GM19468 (cell line): ENCODE measurements around the gene PRR19.

Source experiments
- ATAC-seq: cut with Tn5 transposase; IDR thresholded peaks from one replicate; pipeline ENCODE4 v1.9.1; 2021; ENCODE audit warnings: mild to moderate bottlenecking, moderate library complexity, moderate number of reproducible peaks; ENCODE audit not compliant: unreplicated experiment; ENCODE audit errors: extremely low read depth

Gene PRR19

DNA sequence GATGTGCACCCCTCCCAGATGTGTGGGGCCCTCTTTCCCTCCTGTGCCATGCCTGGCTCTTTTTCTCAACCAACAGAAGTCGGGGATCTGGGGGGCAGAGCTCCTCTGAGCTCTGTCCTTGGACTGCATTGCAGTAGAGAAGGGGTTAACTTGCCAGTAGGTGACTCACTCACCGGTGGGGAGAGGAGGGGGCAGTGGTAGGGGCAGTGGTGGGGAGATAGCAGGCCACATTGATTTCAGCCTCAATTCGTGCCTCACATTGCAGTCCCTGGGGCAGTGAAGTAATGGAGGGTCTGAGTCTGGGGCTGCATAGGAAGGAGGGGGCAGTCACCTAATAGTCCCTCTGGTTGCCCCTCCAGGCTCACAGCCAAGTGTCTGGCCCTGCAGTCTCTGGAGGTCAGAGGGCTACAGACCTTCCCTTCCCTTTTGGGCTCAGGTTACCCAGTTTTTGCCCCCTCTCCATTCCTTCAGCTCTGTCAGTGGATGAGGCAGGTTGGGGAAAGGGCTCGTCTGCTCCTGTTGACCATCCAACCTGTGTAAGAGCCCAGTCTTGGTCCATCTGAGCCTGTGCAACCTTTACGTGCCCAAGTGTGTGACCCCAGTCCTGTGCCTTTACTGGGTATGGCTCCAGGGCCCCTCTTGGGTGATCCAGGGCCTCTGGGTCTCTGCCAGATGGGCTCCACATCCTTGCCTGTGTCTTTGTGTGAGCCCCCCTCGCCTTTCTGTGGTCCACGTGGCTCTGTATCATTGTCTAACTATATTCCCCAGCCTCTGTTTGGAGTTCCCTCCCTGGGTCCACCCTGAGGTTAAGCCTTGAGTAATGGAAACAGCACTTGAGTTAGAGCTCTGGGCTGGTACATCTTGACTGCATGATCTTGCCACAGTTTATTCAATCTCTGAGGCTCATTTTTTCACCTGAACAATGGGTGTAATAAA lies 19.8 kb upstream of the PRR19 start:
- no peak for ATAC-seq

DNA sequence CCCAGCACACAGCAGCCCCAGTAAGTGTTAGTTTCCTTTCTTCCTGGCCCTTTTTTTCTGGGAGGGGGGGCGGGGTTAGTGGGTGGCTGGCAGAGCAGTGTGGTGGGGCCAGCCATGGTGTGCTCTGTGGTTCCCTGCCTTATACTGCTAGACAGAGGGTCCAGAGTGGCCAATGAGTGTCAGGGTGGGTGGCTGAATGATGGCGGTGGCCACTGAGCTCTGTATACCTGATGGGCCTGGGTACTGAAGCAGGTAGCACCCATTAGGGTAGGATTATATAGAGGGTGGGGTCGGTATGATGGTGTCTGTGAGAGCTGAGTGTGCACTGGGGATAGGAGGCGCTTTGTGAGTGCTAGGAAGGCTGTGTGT lies 19.1 kb upstream of the PRR19 start:
- no peak for ATAC-seq

DNA sequence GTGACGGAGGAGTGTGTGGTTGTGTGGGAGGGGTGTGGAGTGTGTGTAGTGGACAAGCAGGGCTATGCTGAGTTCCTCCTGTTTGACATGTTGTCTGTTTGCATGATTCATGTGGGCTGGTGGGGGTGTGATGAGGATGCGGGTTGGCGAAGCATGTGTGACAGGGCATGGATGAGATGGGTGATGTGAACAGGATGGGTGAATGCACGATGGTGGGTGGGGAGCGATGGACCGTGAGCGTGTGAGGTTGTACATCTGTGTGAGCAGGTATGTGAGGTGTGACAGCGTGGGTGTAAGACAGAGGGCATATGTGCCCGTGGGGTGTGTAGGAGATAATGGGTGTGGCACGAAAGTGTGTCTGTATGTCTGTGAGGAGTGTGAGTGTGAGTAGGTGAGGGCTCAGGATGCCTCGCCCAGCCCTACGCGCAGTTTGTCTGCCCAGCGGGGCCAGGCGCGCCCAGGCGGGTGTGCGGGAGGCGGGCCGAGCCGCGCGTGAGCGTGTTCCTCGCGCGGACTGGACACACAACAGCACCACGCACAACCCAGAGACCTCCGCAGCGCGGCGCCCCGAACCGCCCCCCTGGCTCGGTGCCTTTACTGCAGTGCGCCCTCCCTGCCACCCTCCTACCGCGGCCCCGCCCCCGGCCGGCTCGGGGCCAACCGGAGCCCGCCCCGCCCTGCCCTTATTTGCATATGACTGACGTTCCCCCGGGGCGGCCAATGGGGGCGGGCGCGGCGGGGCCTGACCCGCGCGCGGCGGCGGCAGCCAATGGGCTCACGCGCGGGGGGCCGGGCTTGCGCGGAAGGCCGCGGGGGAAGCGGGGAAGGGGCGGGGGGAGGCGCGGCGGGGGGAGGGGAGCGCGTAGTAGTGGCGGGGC lies 18.5 kb upstream of the PRR19 start:
- ATAC-seq: peak; percentile 44

DNA sequence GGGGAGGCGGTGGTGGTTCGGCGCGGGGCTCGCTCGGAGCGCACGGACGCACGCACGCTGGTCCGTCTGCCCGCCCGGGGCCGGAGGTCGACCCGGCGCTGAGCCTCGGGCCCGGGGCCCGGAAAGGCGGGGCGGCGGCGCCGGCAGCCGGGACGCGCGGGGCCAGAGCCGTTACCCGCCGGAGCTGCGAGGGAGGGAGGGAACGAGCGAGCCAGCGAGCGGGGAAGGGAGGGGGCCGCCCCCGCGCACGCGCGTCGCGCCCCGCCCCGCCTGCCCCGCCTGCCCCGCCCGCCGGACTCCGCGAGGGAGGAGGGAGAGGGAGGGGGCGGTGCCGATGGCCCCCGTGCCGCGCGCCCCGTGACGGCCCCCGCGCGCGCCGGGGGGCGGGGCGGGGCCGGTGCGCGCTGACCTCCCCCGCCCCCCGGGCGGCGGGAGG lies 17.8 kb upstream of the PRR19 start:
- peak; percentile 1 for ATAC-seq

DNA sequence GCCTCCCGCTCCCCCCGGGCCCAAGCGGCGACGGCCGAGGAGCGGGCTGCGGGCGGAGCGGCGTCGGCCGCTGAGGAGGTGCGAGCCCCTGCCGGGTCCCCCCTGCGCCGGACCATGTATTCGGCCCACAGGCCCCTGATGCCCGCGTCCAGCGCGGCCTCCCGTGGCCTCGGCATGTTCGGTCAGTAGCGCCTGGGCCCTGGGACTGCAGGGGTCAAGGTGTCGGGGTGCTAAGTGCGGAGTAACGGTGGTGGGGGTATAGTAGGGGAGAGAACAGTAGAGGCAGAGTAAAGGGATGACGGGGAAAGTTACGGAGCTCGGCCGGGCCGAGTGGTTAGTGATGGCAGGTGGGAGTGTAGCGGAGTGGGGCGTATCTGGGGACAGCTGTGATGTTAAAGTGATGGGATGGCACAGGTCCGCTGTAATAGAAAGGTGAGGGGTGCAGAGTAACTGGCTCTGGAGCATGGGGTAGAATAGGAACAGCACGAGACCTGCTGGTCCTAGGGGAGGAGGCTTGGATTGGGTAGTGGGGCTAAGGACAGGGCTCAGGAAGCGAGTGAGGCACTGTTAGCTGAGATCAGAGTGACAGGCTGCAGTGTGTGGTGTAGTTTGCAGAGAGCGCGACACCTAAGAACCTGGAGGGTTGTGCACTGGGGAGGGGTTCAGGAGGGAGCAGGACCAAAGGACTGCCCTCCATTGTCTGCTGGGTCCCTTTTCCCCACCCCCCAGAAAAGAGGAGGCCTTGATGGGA lies 17.2 kb upstream of the PRR19 start:
- ATAC-seq: no peak

DNA sequence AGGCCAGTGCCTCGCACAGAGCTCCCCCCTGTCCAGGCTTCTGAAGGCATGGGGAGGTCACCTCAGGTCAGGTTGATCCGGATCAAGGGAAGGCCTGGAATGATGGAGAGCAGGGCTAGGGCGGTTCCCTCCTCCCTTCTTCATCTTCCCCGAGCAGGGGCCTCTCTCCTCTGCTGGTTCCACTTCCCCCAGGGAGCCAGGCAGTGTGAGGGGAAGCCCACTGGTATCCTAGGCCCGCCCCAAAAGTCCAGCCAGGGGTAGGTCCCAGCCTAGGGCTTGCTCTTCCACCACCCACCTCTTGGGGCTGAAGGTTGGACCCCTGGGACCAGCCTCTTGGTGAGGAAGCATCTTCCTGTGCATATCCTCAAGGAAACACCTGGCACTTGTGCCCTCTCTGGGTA lies 16.4 kb upstream of the PRR19 start:
- ATAC-seq: no peak

DNA sequence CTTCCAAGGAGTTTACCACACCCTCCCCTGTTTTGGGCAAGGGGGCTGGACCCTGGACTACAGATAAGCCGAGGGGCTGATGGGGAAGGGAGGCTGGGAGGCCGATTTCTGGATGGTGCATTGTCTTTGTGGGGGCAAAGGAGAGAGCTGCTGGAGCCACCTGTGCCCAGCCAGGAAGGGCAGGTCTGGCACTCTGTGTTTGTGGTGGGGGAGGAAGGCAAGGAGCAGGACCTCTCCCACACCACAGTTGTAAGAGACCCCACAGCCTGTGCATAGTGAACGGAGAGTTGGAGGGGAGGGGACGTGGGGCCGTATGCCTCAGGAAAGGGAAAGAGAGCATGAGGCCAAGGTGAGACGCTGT lies 16.0 kb upstream of the PRR19 start:
- ATAC-seq: no peak

DNA sequence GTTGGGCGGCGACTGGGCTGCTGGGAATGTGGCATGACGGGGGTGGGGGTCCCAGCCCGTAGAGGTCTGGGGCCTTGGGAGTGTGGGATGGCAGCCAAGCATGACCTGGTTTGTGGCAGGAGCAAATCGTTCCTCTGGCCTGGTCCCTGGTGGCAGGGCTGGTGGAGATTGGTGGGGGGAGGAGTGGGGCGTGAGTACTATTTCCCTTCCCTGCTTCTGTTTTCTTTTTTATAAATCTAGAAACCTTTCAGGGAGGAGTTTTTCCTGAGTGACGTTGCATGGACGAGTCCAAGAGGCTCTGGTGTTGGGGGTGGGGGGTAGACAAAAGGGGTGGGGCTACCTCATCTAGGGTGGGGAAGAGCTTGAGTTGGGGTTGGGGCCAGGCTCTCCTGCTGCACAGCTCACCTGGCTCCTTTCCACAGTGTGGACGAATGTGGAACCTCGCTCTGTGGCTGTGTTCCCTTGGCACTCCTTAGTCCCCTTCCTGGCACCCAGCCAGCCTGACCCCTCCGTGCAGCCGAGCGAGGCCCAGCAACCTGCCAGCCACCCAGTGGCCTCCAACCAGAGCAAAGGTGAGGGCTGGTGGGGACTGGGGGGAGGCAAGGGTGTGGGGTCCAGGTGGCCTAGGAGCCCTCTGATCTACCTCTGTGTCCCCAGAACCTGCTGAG lies 15.4 kb upstream of the PRR19 start:
- no peak for ATAC-seq

DNA sequence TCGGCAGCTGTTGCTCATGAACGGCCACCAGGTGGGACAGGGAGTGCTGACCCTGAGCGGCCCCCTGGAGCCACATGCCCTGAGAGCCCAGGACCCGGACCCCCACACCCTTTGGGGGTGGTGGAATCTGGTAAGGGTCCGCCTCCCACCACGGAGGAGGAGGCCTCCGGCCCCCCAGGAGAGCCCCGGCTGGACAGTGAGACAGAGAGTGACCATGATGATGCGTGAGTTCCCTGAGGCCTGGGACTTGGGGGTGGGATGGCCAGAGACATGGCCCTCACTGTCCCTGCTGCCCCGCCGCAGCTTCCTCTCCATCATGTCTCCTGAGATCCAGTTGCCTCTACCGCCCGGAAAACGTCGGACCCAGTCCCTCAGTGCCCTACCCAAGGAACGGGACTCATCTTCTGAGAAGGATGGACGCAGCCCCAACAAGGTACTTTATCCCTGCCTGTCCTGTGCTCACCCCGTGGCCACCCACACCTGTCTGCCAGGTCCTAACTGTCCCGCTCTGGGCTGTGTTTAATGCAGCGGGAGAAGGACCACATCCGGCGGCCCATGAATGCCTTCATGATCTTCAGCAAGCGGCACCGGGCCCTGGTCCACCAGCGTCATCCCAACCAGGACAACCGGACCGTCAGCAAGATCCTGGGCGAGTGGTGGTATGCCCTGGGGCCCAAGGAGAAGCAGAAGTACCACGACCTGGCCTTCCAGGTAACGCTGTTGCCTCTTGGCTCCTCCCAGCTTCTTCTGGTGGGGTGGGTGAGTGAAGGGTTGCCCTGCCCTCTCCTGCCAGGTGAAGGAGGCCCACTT lies 14.7 kb upstream of the PRR19 start:
- ATAC-seq: no peak

DNA sequence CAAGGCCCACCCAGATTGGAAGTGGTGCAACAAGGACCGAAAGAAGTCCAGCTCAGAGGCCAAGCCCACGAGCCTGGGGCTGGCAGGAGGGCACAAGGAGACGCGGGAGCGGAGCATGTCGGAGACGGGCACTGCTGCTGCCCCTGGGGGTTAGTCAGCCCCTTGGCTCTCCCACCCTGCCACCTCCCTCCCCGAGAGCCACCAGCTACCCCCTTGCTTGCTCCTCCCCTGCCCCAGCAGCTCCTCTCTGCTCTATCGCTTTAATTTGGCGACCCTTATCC lies 14.2 kb upstream of the PRR19 start:
- no peak for ATAC-seq

DNA sequence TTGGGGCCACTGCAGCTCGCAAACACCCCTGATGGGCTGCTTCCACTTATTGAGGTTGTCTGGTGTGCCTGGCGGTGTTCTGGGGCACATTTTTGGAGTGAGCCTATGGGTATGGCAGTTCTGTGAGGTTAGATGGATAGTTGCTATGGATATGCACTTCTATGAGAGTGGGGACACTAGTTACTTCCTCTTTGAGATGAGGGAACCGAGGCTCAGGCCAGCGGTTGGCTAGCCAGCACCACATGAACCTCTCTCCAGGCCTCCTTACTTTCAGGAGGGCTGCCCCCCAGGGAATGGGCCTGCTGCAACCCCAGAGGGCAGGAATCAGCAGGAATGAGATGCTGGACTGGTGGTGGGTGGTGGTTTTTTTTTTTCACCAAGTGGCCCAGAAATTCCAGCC lies 13.5 kb upstream of the PRR19 start:
- no peak for ATAC-seq

DNA sequence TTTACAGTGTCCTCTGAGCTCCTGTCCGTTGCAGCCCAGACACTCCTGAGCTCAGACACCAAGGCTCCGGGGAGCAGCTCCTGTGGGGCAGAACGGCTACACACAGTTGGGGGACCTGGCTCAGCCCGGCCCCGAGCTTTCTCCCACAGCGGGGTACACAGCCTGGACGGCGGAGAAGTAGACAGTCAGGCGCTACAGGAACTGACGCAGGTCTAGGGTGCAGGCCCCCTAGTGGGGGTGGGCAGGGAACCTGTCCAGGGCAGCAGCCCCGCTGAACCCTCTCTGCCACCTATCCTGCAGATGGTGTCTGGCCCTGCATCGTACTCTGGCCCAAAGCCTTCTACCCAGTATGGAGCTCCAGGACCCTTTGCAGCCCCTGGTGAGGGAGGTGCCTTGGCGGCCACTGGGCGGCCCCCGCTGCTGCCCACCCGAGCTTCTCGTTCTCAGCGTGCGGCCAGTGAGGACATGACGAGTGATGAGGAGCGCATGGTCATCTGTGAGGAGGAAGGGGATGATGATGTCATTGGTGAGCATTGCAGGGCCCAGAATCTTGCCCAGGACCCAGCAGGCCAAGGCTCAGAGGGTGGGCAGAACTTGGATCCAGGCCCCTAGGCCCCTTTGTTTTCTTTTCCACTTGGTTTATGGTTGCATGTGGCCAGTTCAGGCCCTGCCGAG lies 12.9 kb upstream of the PRR19 start:
- no peak for ATAC-seq

DNA sequence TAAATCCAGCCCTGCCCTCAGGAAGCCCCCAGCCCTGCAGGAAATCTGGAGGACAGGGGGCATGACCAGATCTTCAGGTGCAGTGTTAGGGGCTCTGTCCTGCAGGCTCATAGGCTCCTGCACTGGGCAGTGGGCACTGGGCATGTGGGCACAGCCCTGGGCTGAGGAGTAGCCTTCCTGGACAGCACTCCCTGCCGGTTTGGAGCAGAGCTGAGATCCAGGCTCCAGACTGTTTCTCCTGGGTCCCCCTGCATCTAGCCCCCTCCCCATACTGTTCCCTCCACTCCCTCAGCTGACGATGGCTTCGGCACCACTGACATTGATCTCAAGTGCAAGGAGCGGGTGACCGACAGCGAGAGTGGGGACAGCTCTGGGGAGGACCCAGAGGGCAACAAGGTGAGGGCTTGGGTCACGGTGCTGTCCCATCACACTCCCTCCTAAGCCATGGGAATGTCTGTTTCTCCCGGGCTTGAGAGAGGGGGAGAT lies 12.3 kb upstream of the PRR19 start:
- no peak for ATAC-seq

DNA sequence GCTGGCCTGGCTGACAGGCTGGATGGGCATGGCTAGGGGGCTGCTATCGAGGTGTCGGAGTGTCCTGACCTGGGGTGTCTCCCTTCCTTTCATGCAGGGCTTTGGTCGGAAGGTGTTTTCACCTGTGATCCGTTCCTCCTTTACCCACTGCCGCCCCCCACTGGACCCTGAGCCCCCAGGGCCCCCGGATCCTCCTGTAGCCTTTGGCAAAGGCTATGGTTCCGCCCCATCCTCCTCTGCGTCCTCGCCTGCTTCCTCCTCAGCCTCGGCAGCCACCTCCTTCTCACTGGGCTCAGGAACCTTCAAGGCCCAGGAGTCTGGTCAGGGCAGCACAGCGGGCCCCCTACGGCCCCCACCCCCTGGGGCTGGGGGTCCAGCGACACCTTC lies 11.8 kb upstream of the PRR19 start:
- no peak for ATAC-seq

DNA sequence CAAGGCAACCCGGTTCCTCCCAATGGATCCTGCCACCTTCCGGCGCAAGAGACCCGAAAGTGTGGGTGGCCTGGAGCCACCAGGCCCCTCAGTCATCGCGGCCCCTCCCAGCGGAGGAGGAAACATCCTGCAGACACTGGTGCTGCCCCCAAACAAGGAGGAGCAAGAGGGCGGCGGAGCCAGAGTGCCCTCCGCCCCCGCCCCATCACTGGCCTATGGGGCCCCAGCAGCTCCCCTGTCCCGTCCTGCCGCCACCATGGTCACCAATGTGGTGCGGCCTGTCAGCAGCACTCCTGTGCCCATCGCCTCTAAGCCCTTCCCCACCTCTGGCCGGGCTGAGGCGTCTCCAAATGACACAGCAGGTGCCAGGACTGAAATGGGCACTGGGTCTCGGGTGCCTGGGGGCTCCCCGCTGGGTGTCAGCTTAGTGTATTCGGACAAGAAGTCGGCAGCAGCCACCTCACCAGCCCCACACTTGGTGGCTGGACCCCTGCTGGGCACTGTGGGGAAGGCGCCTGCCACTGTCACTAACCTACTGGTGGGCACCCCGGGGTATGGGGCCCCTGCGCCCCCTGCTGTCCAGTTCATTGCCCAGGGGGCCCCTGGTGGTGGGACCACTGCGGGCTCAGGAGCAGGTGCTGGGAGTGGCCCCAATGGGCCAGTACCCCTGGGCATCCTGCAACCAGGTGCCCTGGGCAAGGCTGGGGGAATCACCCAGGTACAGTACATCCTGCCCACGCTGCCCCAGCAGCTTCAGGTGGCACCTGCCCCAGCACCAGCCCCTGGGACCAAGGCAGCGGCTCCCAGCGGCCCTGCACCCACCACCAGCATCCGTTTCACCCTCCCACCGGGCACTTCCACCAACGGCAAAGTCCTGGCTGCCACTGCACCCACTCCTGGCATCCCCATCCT lies 11.2 kb upstream of the PRR19 start:
- no peak for ATAC-seq

DNA sequence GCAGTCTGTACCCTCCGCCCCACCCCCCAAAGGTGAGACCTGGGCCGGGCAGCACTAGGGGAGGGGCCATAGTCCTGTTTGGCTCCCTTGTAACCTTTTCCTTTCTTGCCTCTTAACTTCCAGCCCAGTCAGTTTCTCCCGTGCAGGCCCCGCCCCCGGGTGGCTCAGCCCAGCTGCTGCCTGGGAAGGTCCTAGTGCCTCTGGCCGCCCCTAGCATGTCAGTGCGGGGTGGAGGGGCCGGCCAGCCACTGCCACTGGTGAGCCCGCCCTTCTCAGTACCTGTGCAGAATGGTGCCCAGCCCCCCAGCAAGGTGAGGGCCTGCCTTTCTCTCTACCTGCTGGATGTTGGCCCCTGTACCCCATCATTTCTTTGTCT lies 10.5 kb upstream of the PRR19 start:
- ATAC-seq: no peak

DNA sequence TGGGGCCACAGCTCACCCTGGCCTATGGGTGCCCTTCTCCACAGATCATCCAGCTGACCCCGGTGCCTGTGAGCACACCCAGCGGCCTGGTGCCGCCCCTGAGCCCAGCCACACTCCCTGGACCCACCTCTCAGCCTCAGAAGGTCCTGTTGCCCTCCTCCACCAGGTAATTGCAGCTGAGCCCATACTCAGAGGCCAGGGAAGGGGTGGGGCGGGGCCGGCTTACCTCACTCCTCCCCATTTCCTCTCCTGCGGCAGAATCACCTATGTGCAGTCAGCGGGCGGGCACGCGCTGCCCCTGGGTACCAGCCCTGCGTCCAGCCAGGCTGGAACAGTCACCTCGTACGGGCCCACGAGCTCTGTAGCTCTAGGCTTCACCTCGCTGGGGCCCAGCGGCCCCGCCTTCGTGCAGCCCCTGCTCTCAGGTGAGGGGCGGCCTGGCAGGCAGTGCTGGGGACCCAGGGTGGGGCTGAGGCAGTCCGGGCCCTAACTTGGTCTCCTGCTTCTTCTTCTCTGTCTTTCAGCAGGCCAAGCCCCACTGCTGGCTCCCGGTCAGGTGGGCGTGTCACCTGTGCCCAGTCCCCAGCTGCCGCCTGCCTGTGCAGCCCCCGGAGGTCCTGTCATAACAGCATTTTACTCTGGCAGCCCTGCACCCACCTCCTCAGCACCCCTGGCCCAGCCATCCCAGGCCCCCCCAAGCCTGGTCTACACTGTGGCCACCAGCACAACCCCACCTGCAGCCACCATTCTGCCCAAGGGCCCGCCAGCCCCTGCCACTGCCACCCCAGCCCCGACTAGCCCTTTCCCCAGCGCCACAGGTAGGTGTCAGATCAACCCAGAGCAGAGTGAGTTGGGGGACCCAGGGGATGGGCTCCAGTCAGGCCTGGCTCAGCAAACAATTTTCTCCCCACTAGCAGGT lies 9.6 kb upstream of the PRR19 start:
- no peak for ATAC-seq
